Endodermal cell (in vitro differentiated cells): ENCODE measurements around the gene PMEPA1. TPM values are rescaled to one million over a fixed set of nuclear protein-coding genes. Genes with fewer than 3 reads are reported as not detected.
A peak's percentile ranks its signal among the peaks of the same experiment; 100 is the strongest.

ENCODE experiments used
- DNase-seq: peaks from one replicate; pipeline ENCODE4 v3.0.0-alpha.2; 2017
- H3K27ac ChIP-seq: 2 replicates; pipeline ENCODE4 v1.5.1; 2013; ENCODE audit warnings: mild to moderate bottlenecking, low read depth, low read length, moderate library complexity
- H3K27me3 ChIP-seq: 2 replicates; pipeline ENCODE4 v1.6.1; 2013; ENCODE audit warnings: mild to moderate bottlenecking, low read length, moderate library complexity; ENCODE audit not compliant: insufficient read depth, control insufficient read depth, poor library complexity, severe bottlenecking
- H3K36me3 ChIP-seq: 2 replicates; pipeline ENCODE4 v1.7.0; 2013; ENCODE audit warnings: mild to moderate bottlenecking, low read length, moderate library complexity; ENCODE audit not compliant: control insufficient read depth, insufficient read depth
- H3K4me1 ChIP-seq: one replicate; pipeline ENCODE4 v1.7.0; 2013; ENCODE audit warnings: low read length; ENCODE audit not compliant: control insufficient read depth, insufficient read depth
- H3K4me3 ChIP-seq: 2 replicates; pipeline ENCODE4 v1.5.1; 2013; ENCODE audit warnings: mild to moderate bottlenecking, low read length, moderate library complexity
- H3K9ac ChIP-seq: 2 replicates; pipeline ENCODE4 v1.6.1; 2013; ENCODE audit warnings: mild to moderate bottlenecking, low read length, moderate library complexity; ENCODE audit not compliant: poor library complexity, severe bottlenecking; ENCODE audit errors: extremely low read depth
- H3K9me3 ChIP-seq: 2 replicates; pipeline ENCODE4 v1.6.1; 2013; ENCODE audit warnings: mild to moderate bottlenecking, low read length, moderate library complexity; ENCODE audit not compliant: control insufficient read depth
- H3K27ac Mint-ChIP-seq: 2 replicates; pipeline ENCODE4 v1.8.0; 2020; ENCODE audit warnings: mixed read lengths
- H3K27me3 Mint-ChIP-seq: 2 replicates; pipeline ENCODE4 v1.8.0; 2021; ENCODE audit warnings: mild to moderate bottlenecking, mixed read lengths; ENCODE audit not compliant: insufficient read depth
- H3K36me3 Mint-ChIP-seq: 2 replicates; pipeline ENCODE4 v1.8.0; 2020; ENCODE audit warnings: low read depth, mixed read lengths
- H3K4me1 Mint-ChIP-seq: 2 replicates; pipeline ENCODE4 v1.8.0; 2020; ENCODE audit warnings: mixed read lengths
- H3K4me3 Mint-ChIP-seq: 2 replicates; pipeline ENCODE4 v1.8.0; 2020; ENCODE audit warnings: mild to moderate bottlenecking, moderate library complexity, mixed read lengths
- H3K9me3 Mint-ChIP-seq: 2 replicates; pipeline ENCODE4 v1.8.0; 2020; ENCODE audit warnings: mild to moderate bottlenecking, mixed read lengths
- CTCF ChIP-seq: fragments of 200-600 bp; sonication (generic); conservative IDR thresholded peaks from 2 replicates; pipeline ENCODE4 v1.5.0; 2021; ENCODE audit warnings: antibody characterized with exemption, mild to moderate bottlenecking
- WGBS, 2 experiments: methylation state at CpG; one replicate each; pipeline versions ENCODE4 v1.1.5 to v1.1.7; 2013; ENCODE audit warnings: missing lambda C conversion rate in 2 of 2, mixed read lengths in 1 of 2; ENCODE audit not compliant: insufficient coverage in 1 of 2, insufficient read length in 1 of 2; 5-methylcytosine and 5-hydroxymethylcytosine counted together
- total RNA-seq, 2 donors: library from RNA; stranded (reverse); fragmentation: NEBNext Ultra II Directional in 1 of 2; extraction: Animal tissue kit (Norgen Biotek cat#: 25700) in 1 of 2; gene quantifications; 2 replicates in 1 of 2; 3 replicates in 1 of 2; pipeline ENCODE4 v1.2.1, GENCODE V29; 2021

The PMEPA1 gene
- total RNA-seq, 2 donors from 2014 or later = 18.8 to 37.4 TPM

DNA sequence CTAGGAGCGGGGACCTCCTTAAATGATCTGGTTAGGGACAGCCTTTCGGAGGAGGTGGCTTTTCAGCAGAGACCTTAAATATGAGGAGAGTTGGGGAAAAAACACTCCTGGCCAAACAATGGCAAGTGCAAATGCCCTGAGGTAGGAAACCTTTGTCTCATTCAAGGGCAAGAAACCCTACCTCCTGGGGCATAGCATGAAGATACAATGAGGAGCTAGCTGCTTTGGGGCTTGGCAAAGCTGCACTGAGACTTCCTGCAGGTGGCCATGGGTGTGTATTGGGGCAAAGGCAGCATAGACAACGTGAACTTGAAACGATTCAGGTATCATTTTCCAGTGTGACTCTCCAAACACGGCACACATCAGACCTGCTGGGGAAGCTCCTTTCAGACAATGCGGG is 30.7 kb downstream of the PMEPA1 start:
- Histone ChIP-seq H3K9ac (no peak overlapping the region), H3K36me3 (peaks cover 59% of the 10 kb centered on the region), H3K27ac (no peak overlapping the region), H3K27me3 (no peaks in the 10 kb centered on the region), H3K9me3 (no peaks in the 10 kb centered on the region), H3K4me3 (no peak overlapping the region), H3K4me1 (no peaks in the 10 kb centered on the region)
- Mint-ChIP-seq H3K4me3 (no peak overlapping the region), H3K9me3 (no peaks in the 10 kb centered on the region), H3K27ac (no peak overlapping the region), H3K4me1 (peaks cover 61% of the 10 kb centered on the region), H3K36me3 (peaks cover 19% of the 10 kb centered on the region), H3K27me3 (no peaks in the 10 kb centered on the region)
- 88 to 97% methylated on average over 6 of the region's 6 CpGs for WGBS, 2 experiments
- DNase-seq = no peak
- TF ChIP-seq CTCF = no peak

- H3K36me3 ChIP-seq = peaks cover 59% of the 10 kb centered on the region
- TF ChIP-seq CTCF = no peak
- H3K4me1 ChIP-seq = no peaks in the 10 kb centered on the region
- no peaks in the 10 kb centered on the region for H3K27me3 Mint-ChIP-seq
- H3K27me3 ChIP-seq = no peaks in the 10 kb centered on the region
- no peak overlapping the region for H3K4me3 ChIP-seq
- no peaks in the 10 kb centered on the region for H3K9me3 ChIP-seq
- H3K4me3 Mint-ChIP-seq = no peak overlapping the region
- no peak overlapping the region for H3K9ac ChIP-seq
- DNase-seq = no peak
- H3K4me1 Mint-ChIP-seq = peaks cover 61% of the 10 kb centered on the region
- H3K27ac Mint-ChIP-seq = no peak overlapping the region
- H3K27ac ChIP-seq = peak overlapping the region; percentile 69
- peaks cover 19% of the 10 kb centered on the region for H3K36me3 Mint-ChIP-seq
- no peaks in the 10 kb centered on the region for H3K9me3 Mint-ChIP-seq
- WGBS, 2 experiments = 89 to 92% methylated on average over 10 to 12 of the region's 12 CpGs
Observed at GRCh38 chr20:57678340-57678739, 31.5 kb downstream of the PMEPA1 start.

DNA sequence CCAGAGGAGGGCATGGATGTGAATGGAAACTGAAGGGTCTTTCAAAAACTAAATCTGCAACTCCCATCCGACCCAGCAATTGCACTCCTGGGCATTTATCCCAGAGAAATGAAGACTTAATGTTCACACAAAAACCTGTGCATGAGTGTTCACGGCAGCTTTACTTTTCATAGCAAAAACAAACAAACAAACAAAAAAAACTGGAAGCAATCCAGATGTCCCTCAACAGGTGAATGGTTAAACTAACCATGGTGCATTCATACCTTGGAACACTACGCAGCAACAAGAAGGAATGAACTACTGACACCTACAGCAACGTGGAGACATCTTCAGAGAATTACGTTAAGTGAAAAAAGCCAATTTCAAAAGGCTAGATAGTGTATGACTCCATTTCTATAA is 32.2 kb downstream of the PMEPA1 start:
- no peaks in the 10 kb centered on the region for H3K27me3 Mint-ChIP-seq
- H3K4me3 Mint-ChIP-seq = no peak overlapping the region

More for the DNA sequence above, 32.2 kb downstream of the PMEPA1 start:
- WGBS, 2 experiments = 90 to 100% methylated on average over 2 to 5 of the region's 5 CpGs
- no peak for DNase-seq
- no peaks in the 10 kb centered on the region for H3K9me3 Mint-ChIP-seq
- H3K27ac Mint-ChIP-seq = no peak overlapping the region
- Histone ChIP-seq H3K9me3 (no peaks in the 10 kb centered on the region), H3K4me1 (no peaks in the 10 kb centered on the region), H3K4me3 (no peak overlapping the region), H3K27me3 (no peaks in the 10 kb centered on the region), H3K27ac (no peak overlapping the region), H3K9ac (no peak overlapping the region), H3K36me3 (peaks cover 53% of the 10 kb centered on the region)
- H3K36me3 Mint-ChIP-seq = peaks cover 19% of the 10 kb centered on the region
- peaks cover 61% of the 10 kb centered on the region for H3K4me1 Mint-ChIP-seq
- no peak for TF ChIP-seq CTCF
